ENCODE data around the gene TBC1D5. TPM values are rescaled to one million over a fixed set of nuclear protein-coding genes. Genes with fewer than 3 reads are reported as not detected.
"Not testable (repeated sequence)": the region's sequence is repeated elsewhere in the genome, so short reads cannot be mapped to it uniquely, and the experiment has no call there.

The TBC1D5 gene
- total RNA-seq, 8 experiments from 2014 or later: 42.7 to 85.9 (median 53.3) TPM

DNA sequence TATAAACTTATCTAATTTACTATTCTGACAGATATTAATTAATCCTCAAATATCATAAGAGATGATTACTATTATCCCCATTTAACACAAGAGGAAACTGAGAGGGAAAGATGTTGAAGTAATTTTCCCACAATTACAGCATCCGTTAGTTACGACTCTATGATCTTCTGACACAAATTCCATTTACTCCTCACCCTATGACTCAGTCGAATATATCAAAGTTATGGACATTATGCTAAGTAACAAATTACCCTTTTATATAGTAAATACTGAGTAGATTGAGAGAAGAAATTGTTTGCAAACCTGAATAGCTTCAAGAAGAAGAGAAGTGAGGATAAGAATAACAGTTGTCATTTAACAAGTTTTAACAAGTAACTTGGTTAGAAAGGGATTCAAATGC lies 340.0 kb downstream of the TBC1D5 start:
- 31 to 100% (median 88%) methylated on average over 1 to 3 of the region's 3 CpGs for WGBS, 10 experiments
- H3K27ac ChIP-seq: no peak overlapping the region
- no peaks in the 10 kb centered on the region for H3K4me1 ChIP-seq (replicated peaks in 1 of 2)
- peak in 2 of 8 experiments; percentile 82 to 83 for ATAC-seq (replicated peaks in 6 of 8)
- H3K4me3 ChIP-seq: no peak overlapping the region
- in situ Hi-C loops (cut with MboI; ENCODE audit: low pct_unique_long_range_greater_than_20kb in 2 of 9, low sequenced_read_pairs in 9 of 9, unreplicated experiment in 9 of 9): loop anchor here in 1 of 9 experiments (25.0 kb wide), 1 partner anchor 115 kb away; no protein-coding TSS in a partner anchor

- in situ Hi-C loops (cut with MboI; ENCODE audit: low pct_unique_long_range_greater_than_20kb in 2 of 9, low sequenced_read_pairs in 9 of 9, unreplicated experiment in 9 of 9): loop anchor here in 1 of 9 experiments (25.0 kb wide), 1 partner anchor 115 kb away; no protein-coding TSS in a partner anchor
- H3K27ac ChIP-seq: no peak overlapping the region
These were observed 340.5 kb downstream of the TBC1D5 start for GRCh38 chr3:17401912-17402311.

DNA sequence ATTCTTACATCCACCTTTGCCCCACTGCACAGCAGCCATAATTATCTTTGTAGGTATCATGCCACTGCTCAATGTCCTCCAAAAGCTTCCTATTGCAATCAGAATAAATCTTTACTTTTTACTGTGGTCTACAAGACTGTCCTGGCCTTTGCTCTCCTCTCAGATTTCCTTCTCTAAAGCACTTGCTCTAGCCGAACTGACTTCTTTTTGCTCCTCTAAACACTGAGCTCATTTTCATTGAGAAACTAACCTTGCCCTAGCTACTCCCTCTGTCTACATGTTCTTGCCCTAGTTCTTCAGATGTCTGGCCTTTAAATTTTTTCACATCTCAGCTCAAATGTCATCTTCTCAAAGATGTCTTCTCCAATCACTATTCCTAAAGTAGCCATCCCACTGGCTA lies 342.8 kb downstream of the TBC1D5 start:
- H3K27ac ChIP-seq: no peak overlapping the region
- no peak for ATAC-seq (replicated peaks in 6 of 8)
- in situ Hi-C loops (cut with MboI; ENCODE audit: low pct_unique_long_range_greater_than_20kb in 2 of 9, low sequenced_read_pairs in 9 of 9, unreplicated experiment in 9 of 9): no loop called here
- no peaks in the 10 kb centered on the region for H3K4me1 ChIP-seq (replicated peaks in 1 of 2)
- WGBS, 10 experiments: 63 to 100% (median 82%) methylated on average over 1 of the region's 1 CpG; no CpG with 5 or more reads in 1 of the 10 experiments
- H3K4me3 ChIP-seq: no peak overlapping the region

More at GRCh38 chr3:17401912-17402311, 340.5 kb downstream of the TBC1D5 start:
- H3K4me1 ChIP-seq (replicated peaks in 1 of 2): no peaks in the 10 kb centered on the region
- ATAC-seq (replicated peaks in 6 of 8): no peak
- no peak overlapping the region for H3K4me3 ChIP-seq
- WGBS, 10 experiments: 14 to 100% (median 43%) methylated on average over 1 of the region's 1 CpG; no CpG with 5 or more reads in 3 of the 10 experiments

DNA sequence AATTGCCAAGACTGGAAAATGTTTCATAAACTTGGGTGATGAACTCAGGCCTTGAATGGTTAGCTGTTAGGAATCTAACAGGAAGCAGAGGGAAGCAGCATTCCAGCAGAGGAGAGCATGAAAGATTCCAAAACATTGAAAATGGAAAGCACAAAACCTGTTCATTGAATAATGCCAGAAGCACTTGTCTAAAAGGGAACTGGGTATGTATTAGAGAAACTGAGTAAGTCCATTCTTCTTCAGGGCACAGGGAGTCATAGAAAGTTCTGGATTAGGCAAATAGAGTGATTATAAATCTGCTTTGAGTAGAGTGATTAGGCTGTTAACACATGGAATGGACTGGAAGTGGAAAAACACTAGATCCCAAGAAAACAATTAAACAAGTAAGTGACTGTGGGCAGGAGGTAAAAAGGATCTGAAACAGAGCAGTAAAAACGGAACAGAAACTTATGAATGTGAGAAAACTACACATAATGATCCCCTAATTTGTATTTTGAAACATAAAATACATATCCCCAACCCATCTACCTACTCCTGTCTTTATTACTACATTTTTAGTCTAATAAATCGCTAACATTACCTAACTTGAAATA lies 343.4 kb downstream of the TBC1D5 start:
- Histone ChIP-seq H3K4me1 (replicated peaks in 1 of 2) (no peaks in the 10 kb centered on the region), H3K4me3 (no peak overlapping the region), H3K27ac (no peak overlapping the region)
- in situ Hi-C loops (cut with MboI; ENCODE audit: low pct_unique_long_range_greater_than_20kb in 2 of 9, low sequenced_read_pairs in 9 of 9, unreplicated experiment in 9 of 9): no loop called here
- no peak for ATAC-seq (replicated peaks in 6 of 8)
- WGBS, 10 experiments: 60 to 100% (median 86%) methylated on average over 1 to 2 of the region's 2 CpGs; no CpG with 5 or more reads in 1 of the 10 experiments

- no peak overlapping the region for H3K27ac ChIP-seq
- in situ Hi-C loops (cut with MboI; ENCODE audit: low pct_unique_long_range_greater_than_20kb in 2 of 9, low sequenced_read_pairs in 9 of 9, unreplicated experiment in 9 of 9): no loop called here
- H3K4me1 ChIP-seq (replicated peaks in 1 of 2): no peaks in the 10 kb centered on the region
- H3K4me3 ChIP-seq: no peak overlapping the region
- no peak for ATAC-seq (replicated peaks in 6 of 8)
- 61 to 100% (median 88%) methylated on average over 1 to 6 of the region's 6 CpGs; no CpG with 5 or more reads in 1 of the 10 experiments for WGBS, 10 experiments
These were observed 346.4 kb downstream of the TBC1D5 start for GRCh38 chr3:17396036-17396435.

- WGBS, 10 experiments: 93 to 100% (median 99%) methylated on average over 2 to 5 of the region's 5 CpGs
- Histone ChIP-seq H3K4me3 (no peak overlapping the region), H3K27ac (no peak overlapping the region), H3K4me1 (replicated peaks in 1 of 2) (no peaks in the 10 kb centered on the region)
- peak in 1 of 8 experiments; percentile 29 for ATAC-seq (replicated peaks in 6 of 8)
- in situ Hi-C loops (cut with MboI; ENCODE audit: low pct_unique_long_range_greater_than_20kb in 2 of 9, low sequenced_read_pairs in 9 of 9, unreplicated experiment in 9 of 9): no loop called here
These were observed 347.8 kb downstream of the TBC1D5 start for GRCh38 chr3:17394541-17395155.

DNA sequence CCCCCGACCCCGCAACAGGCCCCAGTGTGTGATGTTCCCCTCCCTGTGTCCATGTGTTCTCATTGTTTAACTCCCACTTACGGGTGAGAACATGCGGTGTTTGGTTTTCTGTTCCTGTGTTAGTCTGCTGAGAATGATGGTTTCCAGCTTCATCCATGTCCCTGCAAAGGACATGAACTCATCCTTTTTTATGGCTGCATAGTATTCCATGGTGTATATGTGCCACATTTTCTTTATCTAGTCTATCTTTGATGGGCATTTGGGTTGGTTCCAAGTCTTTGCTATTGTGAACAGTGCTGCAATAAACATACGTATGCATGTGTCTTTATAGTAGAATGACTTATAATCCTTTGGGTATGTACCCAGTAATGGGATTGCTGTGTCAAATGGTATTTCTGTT lies 349.9 kb downstream of the TBC1D5 start:
- in situ Hi-C loops (cut with MboI; ENCODE audit: low pct_unique_long_range_greater_than_20kb in 2 of 9, low sequenced_read_pairs in 9 of 9, unreplicated experiment in 9 of 9); ATAC-seq (replicated peaks in 6 of 8); H3K27ac ChIP-seq; H3K4me1 ChIP-seq (replicated peaks in 1 of 2); H3K4me3 ChIP-seq: not testable (repeated sequence)
- WGBS, 10 experiments: 100% methylated on average over 1 to 3 of the region's 5 CpGs; no CpG with 5 or more reads in 7 of the 10 experiments

- 67 to 100% (median 99%) methylated on average over 1 to 3 of the region's 3 CpGs; no CpG with 5 or more reads in 2 of the 10 experiments for WGBS, 10 experiments
- Histone ChIP-seq H3K4me1 (replicated peaks in 1 of 2) (no peaks in the 10 kb centered on the region), H3K4me3 (no peak overlapping the region), H3K27ac (no peak overlapping the region)
- in situ Hi-C loops (cut with MboI; ENCODE audit: low pct_unique_long_range_greater_than_20kb in 2 of 9, low sequenced_read_pairs in 9 of 9, unreplicated experiment in 9 of 9): no loop called here
- no peak for ATAC-seq (replicated peaks in 6 of 8)
These were observed 351.6 kb downstream of the TBC1D5 start for GRCh38 chr3:17390785-17391184.

- no peaks in the 10 kb centered on the region for H3K4me1 ChIP-seq (replicated peaks in 1 of 2)
- H3K4me3 ChIP-seq: no peak overlapping the region
- H3K27ac ChIP-seq: no peak overlapping the region
- no peak for ATAC-seq (replicated peaks in 6 of 8)
- in situ Hi-C loops (cut with MboI; ENCODE audit: low pct_unique_long_range_greater_than_20kb in 2 of 9, low sequenced_read_pairs in 9 of 9, unreplicated experiment in 9 of 9): no loop called here
- 80 to 100% (median 100%) methylated on average over 1 of the region's 1 CpG; no CpG with 5 or more reads in 1 of the 10 experiments for WGBS, 10 experiments
These were observed 355.3 kb downstream of the TBC1D5 start for GRCh38 chr3:17387108-17387507.

GRCh38 chr3:17386432-17386831 lies 356.0 kb downstream of the TBC1D5 start:
- WGBS, 10 experiments: 80 to 97% (median 85%) methylated on average over 1 to 8 of the region's 8 CpGs; no CpG with 5 or more reads in 3 of the 10 experiments
- no peak for ATAC-seq (replicated peaks in 6 of 8)
- Histone ChIP-seq H3K27ac (no peak overlapping the region), H3K4me3 (no peak overlapping the region), H3K4me1 (replicated peaks in 1 of 2) (no peaks in the 10 kb centered on the region)
- in situ Hi-C loops (cut with MboI; ENCODE audit: low pct_unique_long_range_greater_than_20kb in 2 of 9, low sequenced_read_pairs in 9 of 9, unreplicated experiment in 9 of 9): no loop called here

GRCh38 chr3:17384567-17385296 lies 357.7 kb downstream of the TBC1D5 start:
- ATAC-seq (replicated peaks in 6 of 8): peak in 2 of 8 experiments; percentile 63 to 72

GRCh38 chr3:17373304-17373703 lies 369.1 kb downstream of the TBC1D5 start:
- in situ Hi-C loops (cut with MboI; ENCODE audit: low pct_unique_long_range_greater_than_20kb in 2 of 9, low sequenced_read_pairs in 9 of 9, unreplicated experiment in 9 of 9): loop anchor here in 1 of 9 experiments (10.0 kb wide), 1 partner anchor 59 kb away; no protein-coding TSS in a partner anchor
- H3K4me3 ChIP-seq: no peak overlapping the region
- 63 to 100% (median 100%) methylated on average over 1 of the region's 1 CpG; no CpG with 5 or more reads in 2 of the 10 experiments for whole genome bisulfite sequencing, 10 experiments
- no peak overlapping the region for H3K27ac ChIP-seq
- no peak for ATAC-seq (replicated peaks in 6 of 8)
- no peaks in the 10 kb centered on the region for H3K4me1 ChIP-seq (replicated peaks in 1 of 2)

More at GRCh38 chr3:17384567-17385296, 357.7 kb downstream of the TBC1D5 start:
- in situ Hi-C loops (cut with MboI; ENCODE audit: low pct_unique_long_range_greater_than_20kb in 2 of 9, low sequenced_read_pairs in 9 of 9, unreplicated experiment in 9 of 9): no loop called here
- Histone ChIP-seq H3K4me3 (no peak overlapping the region), H3K27ac (no peak overlapping the region), H3K4me1 (replicated peaks in 1 of 2) (no peaks in the 10 kb centered on the region)
- WGBS, 10 experiments: 45 to 100% (median 76%) methylated on average over 1 to 3 of the region's 3 CpGs; no CpG with 5 or more reads in 1 of the 10 experiments

All from motor neuron (in vitro differentiated cells).